D721Med (cell line): Measurements from ENCODE around the gene CLSTN3.

ENCODE experiments used
- DNase-seq: peaks from one replicate; pipeline ENCODE4 v3.0.0; 2011; ENCODE audit warnings: low spot score; ENCODE audit not compliant: insufficient read length
- FAIRE-seq: peaks from 2 replicates; lab custom pipeline; 2011; peaks lifted over from hg19 to GRCh38; lab: Jason Lieb, UNC
- TF ChIP-seq, protein P1 (sequence below): IDR thresholded peaks from 2 replicates; pipeline ENCODE4 v1.5.1; 2012; ENCODE audit warnings: mild to moderate bottlenecking, control low read depth; ENCODE audit not compliant: insufficient read depth; ENCODE audit errors: missing control alignments

Gene CLSTN3

DNA sequence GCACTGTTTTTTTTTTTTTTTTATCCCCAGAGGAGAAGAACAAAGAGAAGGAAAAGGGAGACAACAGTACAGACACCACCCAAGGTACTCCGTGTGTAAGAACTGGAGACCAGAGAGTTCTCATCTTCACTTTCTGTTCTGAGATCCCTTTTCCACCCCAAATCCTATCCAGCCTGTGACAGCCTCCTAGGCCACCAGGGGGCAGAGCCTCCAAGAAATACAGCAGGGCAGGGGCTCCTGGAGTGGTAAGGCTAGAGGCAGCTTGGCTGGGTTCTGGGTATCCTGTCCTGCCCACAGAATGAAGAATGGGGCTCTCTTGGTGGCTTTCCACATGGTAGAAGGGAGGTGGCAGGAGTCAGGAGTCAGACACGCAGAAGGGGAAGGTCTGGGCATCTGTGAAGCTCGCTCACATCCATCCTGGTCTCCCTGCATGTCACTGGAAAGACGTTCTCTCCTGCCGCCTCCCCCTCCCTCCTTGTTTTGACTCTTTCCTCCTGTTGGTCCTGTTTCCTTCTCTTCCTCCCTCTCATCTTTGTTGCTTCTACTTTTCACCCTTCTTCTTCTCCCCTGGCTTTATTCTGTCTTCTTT is 12.0 kb downstream of the CLSTN3 start:
- TF ChIP-seq, protein P1, sequence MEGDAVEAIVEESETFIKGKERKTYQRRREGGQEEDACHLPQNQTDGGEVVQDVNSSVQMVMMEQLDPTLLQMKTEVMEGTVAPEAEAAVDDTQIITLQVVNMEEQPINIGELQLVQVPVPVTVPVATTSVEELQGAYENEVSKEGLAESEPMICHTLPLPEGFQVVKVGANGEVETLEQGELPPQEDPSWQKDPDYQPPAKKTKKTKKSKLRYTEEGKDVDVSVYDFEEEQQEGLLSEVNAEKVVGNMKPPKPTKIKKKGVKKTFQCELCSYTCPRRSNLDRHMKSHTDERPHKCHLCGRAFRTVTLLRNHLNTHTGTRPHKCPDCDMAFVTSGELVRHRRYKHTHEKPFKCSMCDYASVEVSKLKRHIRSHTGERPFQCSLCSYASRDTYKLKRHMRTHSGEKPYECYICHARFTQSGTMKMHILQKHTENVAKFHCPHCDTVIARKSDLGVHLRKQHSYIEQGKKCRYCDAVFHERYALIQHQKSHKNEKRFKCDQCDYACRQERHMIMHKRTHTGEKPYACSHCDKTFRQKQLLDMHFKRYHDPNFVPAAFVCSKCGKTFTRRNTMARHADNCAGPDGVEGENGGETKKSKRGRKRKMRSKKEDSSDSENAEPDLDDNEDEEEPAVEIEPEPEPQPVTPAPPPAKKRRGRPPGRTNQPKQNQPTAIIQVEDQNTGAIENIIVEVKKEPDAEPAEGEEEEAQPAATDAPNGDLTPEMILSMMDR, result peak; percentile 63
- DNase-seq (no peak), FAIRE-seq (no peak)

DNA sequence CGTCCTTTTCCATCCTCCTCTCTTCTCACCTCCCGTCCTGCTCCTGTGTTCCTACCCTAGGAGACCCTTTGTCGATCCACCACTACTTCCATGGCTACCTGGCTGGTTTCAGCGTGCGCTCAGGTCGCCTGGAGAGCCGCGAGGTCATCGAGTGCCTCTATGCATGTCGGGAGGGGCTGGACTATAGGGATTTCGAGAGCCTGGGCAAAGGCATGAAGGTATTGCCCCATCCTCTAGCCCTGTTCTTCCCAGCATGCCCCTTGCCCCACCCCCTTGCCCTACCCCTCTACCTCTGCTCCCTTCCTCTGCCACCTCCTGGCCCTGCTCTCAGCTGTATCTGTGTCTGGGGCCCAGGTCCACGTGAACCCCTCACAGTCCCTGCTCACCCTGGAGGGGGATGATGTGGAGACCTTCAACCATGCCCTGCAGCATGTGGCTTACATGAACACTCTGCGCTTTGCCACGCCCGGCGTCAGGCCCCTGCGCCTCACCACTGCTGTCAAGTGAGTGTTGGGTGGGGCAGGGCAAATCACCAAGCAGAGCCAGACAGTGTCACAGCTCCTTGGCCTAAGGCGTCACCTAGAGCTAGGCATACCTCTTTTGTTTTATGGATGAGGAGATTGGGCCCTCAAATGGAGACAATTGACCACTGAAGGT is 12.8 kb downstream of the CLSTN3 start:
- FAIRE-seq (no peak), DNase-seq (no peak)
- TF ChIP-seq, protein P1, result no peak

DNA sequence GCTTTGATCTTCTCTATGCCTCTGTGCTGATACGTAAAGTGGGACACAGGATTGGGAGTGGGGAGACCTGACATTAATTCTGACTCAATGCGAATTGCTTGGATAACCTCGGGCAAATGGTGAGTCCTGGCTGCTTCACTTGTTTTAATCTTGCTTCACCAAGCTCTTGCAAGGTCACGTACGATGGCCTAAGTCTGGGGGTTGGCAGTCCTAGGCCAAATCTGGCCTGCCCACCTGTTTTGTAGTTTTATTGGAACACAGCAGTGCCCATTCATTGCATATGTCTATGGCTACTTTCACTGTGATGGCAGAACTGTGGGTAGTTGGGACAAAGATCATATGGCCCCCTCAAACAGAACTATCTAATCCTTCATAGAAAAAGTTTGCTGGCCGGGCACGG is 13.4 kb downstream of the CLSTN3 start:
- DNase-seq, result no peak
- TF ChIP-seq, protein P1, result no peak
- no peak for FAIRE-seq

DNA sequence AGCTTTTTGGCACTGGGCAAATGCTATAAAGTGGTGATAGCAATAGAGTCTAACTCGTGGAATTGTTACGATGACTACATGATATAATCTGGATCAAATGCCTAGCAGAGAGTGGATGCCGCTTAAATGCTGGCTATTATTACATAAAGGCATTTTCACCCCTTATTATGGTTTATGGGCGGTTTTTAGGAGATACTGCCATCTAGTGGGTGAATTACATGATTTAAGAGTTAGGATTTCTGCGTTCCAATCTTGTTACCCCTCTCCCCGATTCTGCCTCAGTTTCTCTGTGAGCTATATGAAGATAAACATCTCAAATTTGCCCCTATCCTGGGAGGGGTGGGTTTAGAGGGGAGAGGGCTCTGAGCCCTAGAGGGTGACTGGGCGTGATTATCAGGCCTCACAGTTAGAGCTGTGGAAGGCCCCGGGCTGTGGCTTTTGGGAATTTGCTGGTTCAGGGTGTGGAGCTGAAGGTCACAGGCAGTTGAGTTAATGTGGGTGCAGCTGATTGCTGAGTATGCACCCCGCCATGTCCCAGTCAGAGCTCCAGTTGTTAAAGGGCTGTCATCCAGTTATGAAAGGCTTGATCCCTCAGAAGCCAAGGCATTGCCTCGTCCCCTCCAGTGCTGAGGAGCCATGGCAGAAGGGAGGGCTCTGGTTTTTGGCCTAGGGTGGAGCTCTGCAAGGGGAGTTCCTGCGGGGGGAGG is 14.4 kb downstream of the CLSTN3 start:
- TF ChIP-seq, protein P1, result peak; percentile 62
- peak; percentile 46 for DNase-seq
- FAIRE-seq, result peak; percentile 58

DNA sequence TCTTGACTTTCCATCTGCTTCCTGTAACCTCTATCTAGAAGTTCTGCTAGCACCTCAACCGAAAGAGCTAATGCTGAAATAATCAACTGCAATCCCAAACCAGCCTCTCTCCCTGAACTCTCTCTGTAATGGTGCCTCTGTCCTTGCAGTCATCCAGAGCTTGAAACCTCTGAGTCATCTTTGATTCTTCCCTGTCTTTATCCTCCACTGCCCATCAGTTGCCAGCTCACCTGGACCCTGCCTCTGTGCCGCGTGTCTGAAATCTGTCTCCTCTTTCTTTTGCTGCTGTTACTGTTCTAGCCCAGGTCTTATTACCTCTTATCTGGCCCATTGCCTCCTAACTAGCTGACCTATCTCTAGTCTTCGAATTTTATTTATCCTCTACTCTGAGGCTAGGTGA is 15.5 kb downstream of the CLSTN3 start:
- no peak for FAIRE-seq
- no peak for DNase-seq
- TF ChIP-seq, protein P1, result no peak

DNA sequence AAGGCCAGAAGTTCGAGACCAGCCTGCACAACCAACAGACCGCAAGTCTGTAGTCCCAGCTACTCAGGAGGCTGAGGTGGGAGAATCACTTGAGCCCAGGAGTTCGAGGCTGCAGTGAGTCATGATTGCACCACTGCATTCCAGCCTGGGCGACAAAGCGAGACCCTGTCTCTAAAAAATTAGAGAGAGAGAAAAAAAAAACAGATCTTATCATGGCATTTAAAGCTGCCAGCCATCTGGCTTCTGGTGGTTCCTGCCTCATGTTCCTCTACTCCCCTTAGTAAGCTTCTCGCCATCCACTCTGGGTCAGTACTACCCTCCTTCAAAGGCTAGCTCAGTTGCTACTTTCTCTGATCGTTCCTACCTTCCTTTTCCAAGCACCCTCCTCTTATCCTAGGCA is 16.1 kb downstream of the CLSTN3 start:
- FAIRE-seq, result no peak
- TF ChIP-seq, protein P1, result no peak
- no peak for DNase-seq
